ENCODE results near the gene CNGA2. TPM values are rescaled to one million over a fixed set of nuclear protein-coding genes. Genes with fewer than 3 reads are reported as not detected.

Gene CNGA2
- polyA plus RNA-seq, 1 donor from 2014 or later = not detected

GRCh38 chrX:151711154-151711553 is 23.4 kb upstream of the CNGA2 start:
- TF ChIP-seq RAD21 (conservative IDR thresholded peaks at IDR 0.05) (no peak), TAF1 (IDR thresholded peaks at IDR 0.05; ENCODE audit: low read depth) (no peak), POLR2AphosphoS5 (IDR thresholded peaks at IDR 0.05) (no peak), REST (IDR thresholded peaks at IDR 0.05; ENCODE audit: borderline replicate concordance) (no peak), MXI1 (conservative IDR thresholded peaks at IDR 0.05; ENCODE audit: poor library complexity, severe bottlenecking) (no peak), CTCF (IDR thresholded peaks at IDR 0.05; ENCODE audit: poor library complexity, severe bottlenecking) (no peak), SMC3 (conservative IDR thresholded peaks at IDR 0.05; ENCODE audit: poor library complexity) (no peak), EZH2 (IDR thresholded peaks at IDR 0.05; ENCODE audit: borderline replicate concordance, insufficient read depth, low read length, poor library complexity, severe bottlenecking) (no peak), EP300 (conservative IDR thresholded peaks at IDR 0.05; ENCODE audit: poor library complexity, severe bottlenecking) (no peak)
- H3K4me3 ChIP-seq (ENCODE audit: low read length) = no peak overlapping the region
- no peak overlapping the region for H3K4me2 ChIP-seq (ENCODE audit: low read length)
- no peaks in the 10 kb centered on the region for H3K36me3 ChIP-seq (ENCODE audit: insufficient read depth, low read length)
- no peaks in the 10 kb centered on the region for H4K20me1 ChIP-seq (ENCODE audit: insufficient read depth)
- no peaks in the 10 kb centered on the region for H3K9me2 ChIP-seq (ENCODE audit: insufficient read depth, low read length)
- H3K9me3 ChIP-seq (ENCODE audit: low read length) = no peaks in the 10 kb centered on the region
- H3K9ac ChIP-seq (ENCODE audit: low read length) = no peak overlapping the region
- H3K79me2 ChIP-seq (replicated peaks; ENCODE audit: insufficient read depth, low read length) = no peaks in the 10 kb centered on the region
- no peak overlapping the region for H2AFZ ChIP-seq (ENCODE audit: low read depth, low read length)
- H3K27me3 ChIP-seq (ENCODE audit: insufficient read depth, low read depth, low read length) = no peaks in the 10 kb centered on the region
- H3K27ac ChIP-seq (ENCODE audit: low read length) = no peak overlapping the region
- no peaks in the 10 kb centered on the region for H3F3A ChIP-seq (ENCODE audit: insufficient read depth, low read length, poor library complexity, severe bottlenecking)

GRCh38 chrX:151711787-151712186 is 22.8 kb upstream of the CNGA2 start:
- Histone ChIP-seq H3K79me2 (replicated peaks; ENCODE audit: insufficient read depth, low read length) (no peaks in the 10 kb centered on the region), H3K36me3 (ENCODE audit: insufficient read depth, low read length) (no peaks in the 10 kb centered on the region), H3K4me3 (ENCODE audit: low read length) (no peak overlapping the region), H3K9me3 (ENCODE audit: low read length) (no peaks in the 10 kb centered on the region), H3K27ac (ENCODE audit: low read length) (no peak overlapping the region), H3K9me2 (ENCODE audit: insufficient read depth, low read length) (no peaks in the 10 kb centered on the region), H3K27me3 (ENCODE audit: insufficient read depth, low read depth, low read length) (no peaks in the 10 kb centered on the region), H3F3A (ENCODE audit: insufficient read depth, low read length, poor library complexity, severe bottlenecking) (no peaks in the 10 kb centered on the region), H2AFZ (ENCODE audit: low read depth, low read length) (no peak overlapping the region), H3K9ac (ENCODE audit: low read length) (no peak overlapping the region), H4K20me1 (ENCODE audit: insufficient read depth) (no peaks in the 10 kb centered on the region), H3K4me2 (ENCODE audit: low read length) (no peak overlapping the region)
- no peak for TF ChIP-seq POLR2AphosphoS5 (IDR thresholded peaks at IDR 0.05)
- TF ChIP-seq REST (IDR thresholded peaks at IDR 0.05; ENCODE audit: borderline replicate concordance) = no peak
